CD4-positive, CD25-positive, alpha-beta regulatory T cell (primary cell): ENCODE data around the gene ACSL3. TPM values are rescaled to one million over a fixed set of nuclear protein-coding genes. Genes with fewer than 3 reads are reported as not detected.

Experiments used
- ATAC-seq, 2 donors: fragments of 150-1000 bp; cut with Tn5 transposase; one replicate each; pipeline ENCODE4 v1.10.0; 2021; ENCODE audit warnings: low read depth in 2 of 2, moderate number of reproducible peaks in 2 of 2, moderate library complexity in 1 of 2
- DNase-seq, 3 donors: peaks; one replicate each; pipeline versions ENCODE4 v3.0.0 to v3.0.0-alpha.2; 2012 to 2022; ENCODE audit warnings: mixed read lengths in 1 of 3
- H3K27ac ChIP-seq: one replicate; pipeline ENCODE4 v1.7.0; 2013; ENCODE audit warnings: mild to moderate bottlenecking, low read length; ENCODE audit not compliant: insufficient read depth, poor library complexity, severe bottlenecking
- H3K27me3 ChIP-seq: one replicate; pipeline ENCODE4 v1.7.0; 2013; ENCODE audit warnings: low read length; ENCODE audit not compliant: control insufficient read depth, insufficient read depth
- H3K36me3 ChIP-seq: one replicate; pipeline ENCODE4 v1.7.0; 2013; ENCODE audit warnings: mild to moderate bottlenecking, low read length, moderate library complexity; ENCODE audit not compliant: control insufficient read depth, insufficient read depth
- H3K4me1 ChIP-seq: 2 replicates; pipeline ENCODE4 v1.7.0; 2013; ENCODE audit warnings: mild to moderate bottlenecking, low read length; ENCODE audit not compliant: insufficient read depth, control insufficient read depth, poor library complexity, severe bottlenecking
- H3K4me3 ChIP-seq: one replicate; pipeline ENCODE4 v1.7.0; 2013; ENCODE audit warnings: low read depth, mild to moderate bottlenecking, low read length, moderate library complexity
- H3K9me3 ChIP-seq, 2 experiments: 1 replicate in 1 of 2; 2 replicates in 1 of 2; pipeline ENCODE4 v1.7.0; 2013; ENCODE audit warnings: low read length in 2 of 2, mild to moderate bottlenecking in 1 of 2, moderate library complexity in 1 of 2; ENCODE audit not compliant: control insufficient read depth in 2 of 2
- H3K27ac Mint-ChIP-seq, 3 donors: one replicate each; pipeline ENCODE4 v1.8.0; 2020 to 2022; ENCODE audit warnings: mild to moderate bottlenecking in 3 of 3, mixed read lengths in 3 of 3, moderate library complexity in 2 of 3
- H3K27me3 Mint-ChIP-seq: one replicate; pipeline ENCODE4 v1.8.0; 2022; ENCODE audit warnings: mild to moderate bottlenecking, mixed read lengths
- H3K36me3 Mint-ChIP-seq: one replicate; pipeline ENCODE4 v1.8.0; 2020; ENCODE audit warnings: mixed read lengths
- H3K4me1 Mint-ChIP-seq, 4 donors: one replicate each; pipeline ENCODE4 v1.8.0; 2020 to 2022; ENCODE audit warnings: mixed read lengths in 4 of 4, mild to moderate bottlenecking in 1 of 4
- H3K4me3 Mint-ChIP-seq, 4 donors: one replicate each; pipeline ENCODE4 v1.8.0; 2020 to 2022; ENCODE audit warnings: mild to moderate bottlenecking in 4 of 4, mixed read lengths in 4 of 4, moderate library complexity in 3 of 4
- H3K9me3 Mint-ChIP-seq, 7 donors: one replicate each; pipeline ENCODE4 v1.8.0; 2020 to 2022; ENCODE audit warnings: mixed read lengths in 7 of 7, mild to moderate bottlenecking in 3 of 7, moderate library complexity in 2 of 7
- polyA plus RNA-seq, 4 donors: library from polyadenylated mRNA; unstranded; fragments of 300-500 nt; fragmentation: Illumina TruSeq; gene quantifications; one replicate each; pipeline ENCODE4 v1.2.3, GENCODE V29; 2021
- total RNA-seq: library from RNA; stranded (reverse); gene quantifications from one replicate; pipeline ENCODE4 v1.2.3, GENCODE V29; 2022

Gene ACSL3
- total and polyA plus RNA-seq, 5 donors from 2014 or later, result 20.1 to 60.0 (median 30.3) TPM

DNA sequence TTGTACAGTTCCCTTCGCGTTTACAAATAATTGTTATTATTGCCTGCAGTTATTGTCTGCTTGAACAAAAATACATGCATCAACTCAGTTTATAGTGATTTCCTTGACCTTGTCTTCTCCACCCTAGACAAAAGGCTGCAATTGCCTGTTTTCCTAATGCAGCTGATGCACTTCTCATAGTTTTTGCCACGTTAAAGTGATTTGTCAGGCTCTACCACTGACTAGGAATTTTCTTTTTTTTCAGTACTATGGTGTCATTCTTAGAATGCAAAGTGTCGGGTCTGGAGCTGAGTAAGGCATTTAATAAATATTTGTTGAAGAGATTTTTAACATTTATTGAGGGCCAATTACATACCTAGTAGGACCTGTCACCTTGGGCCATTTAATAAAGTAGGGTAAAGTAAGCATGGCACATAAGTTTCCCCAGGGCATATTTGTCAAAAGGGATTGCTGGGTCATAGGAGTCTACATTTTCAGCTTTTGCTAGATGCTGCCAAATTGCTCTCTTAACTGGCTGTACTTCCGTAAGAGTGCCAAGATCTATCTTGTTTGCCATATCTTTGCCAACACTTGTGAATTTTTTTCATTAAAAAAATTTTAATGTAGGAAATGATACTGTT is 24.1 kb downstream of the ACSL3 start:
- Histone ChIP-seq H3K4me1 (no peaks in the 10 kb centered on the region), H3K27me3 (no peaks in the 10 kb centered on the region), H3K36me3 (no peaks in the 10 kb centered on the region), H3K27ac (no peak overlapping the region), H3K4me3 (no peak overlapping the region), H3K9me3 (no peaks in the 10 kb centered on the region)
- Mint-ChIP-seq H3K27ac (no peak overlapping the region), H3K4me3 (no peak overlapping the region), H3K4me1 (peaks cover 16 to 45% (median 27%) of the 10 kb centered on the region in 4 donors), H3K36me3 (peaks cover 4% of the 10 kb centered on the region), H3K27me3 (no peaks in the 10 kb centered on the region), H3K9me3 (no peaks in the 10 kb centered on the region)
- DNase-seq (no peak), ATAC-seq (no peak)

DNA sequence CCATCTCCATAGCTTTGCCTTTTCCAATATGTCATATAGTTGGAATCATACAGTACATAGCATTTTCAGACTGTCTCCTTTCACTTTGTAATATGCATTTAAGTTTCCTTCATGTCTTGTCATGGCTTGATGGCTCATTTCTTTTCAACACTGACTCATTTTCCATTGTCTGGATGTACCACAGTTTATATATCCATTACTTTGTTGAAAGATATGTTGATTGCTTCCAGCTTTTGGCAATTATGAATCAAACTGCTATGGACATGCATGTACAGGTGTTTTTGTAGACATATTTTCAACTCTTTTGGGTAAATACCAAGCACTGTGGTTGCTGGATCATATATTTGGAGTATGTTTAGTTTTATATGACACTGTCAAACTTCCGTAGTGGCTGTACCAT is 26.3 kb downstream of the ACSL3 start:
- Mint-ChIP-seq H3K36me3 (peaks cover 4% of the 10 kb centered on the region), H3K27ac (no peak overlapping the region), H3K4me1 (peaks cover 11 to 42% (median 21%) of the 10 kb centered on the region in 4 donors), H3K9me3 (no peaks in the 10 kb centered on the region), H3K4me3 (no peak overlapping the region), H3K27me3 (no peaks in the 10 kb centered on the region)
- H3K4me1 ChIP-seq, result no peaks in the 10 kb centered on the region
- no peak overlapping the region for H3K27ac ChIP-seq
- ATAC-seq, result no peak
- no peaks in the 10 kb centered on the region for H3K36me3 ChIP-seq
- no peaks in the 10 kb centered on the region for H3K27me3 ChIP-seq
- no peak overlapping the region for H3K4me3 ChIP-seq
- DNase-seq, result no peak
- no peaks in the 10 kb centered on the region for H3K9me3 ChIP-seq

DNA sequence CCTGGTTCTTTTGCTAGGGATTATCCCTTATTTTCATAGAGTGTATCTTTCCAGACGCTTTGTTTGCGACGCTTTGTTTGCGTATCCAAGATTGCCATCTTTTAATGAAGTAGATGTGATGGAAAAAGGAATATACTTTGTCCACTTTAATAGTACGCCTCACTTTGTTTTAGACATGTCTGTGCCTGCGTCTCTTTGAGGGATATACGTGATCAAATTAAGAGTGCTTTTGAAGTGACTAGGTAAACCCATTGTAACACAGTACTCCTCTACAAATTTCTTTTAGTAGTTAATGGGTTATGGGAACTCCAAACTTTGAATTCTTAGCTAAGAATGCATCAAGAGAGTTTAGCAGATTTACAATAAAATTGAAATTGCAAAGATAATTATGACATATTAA is 27.9 kb downstream of the ACSL3 start:
- H3K27me3 Mint-ChIP-seq, result no peaks in the 10 kb centered on the region
- Histone ChIP-seq H3K27me3 (no peaks in the 10 kb centered on the region), H3K36me3 (no peaks in the 10 kb centered on the region), H3K27ac (no peak overlapping the region), H3K9me3 (no peaks in the 10 kb centered on the region), H3K4me1 (no peaks in the 10 kb centered on the region), H3K4me3 (no peak overlapping the region)
- no peak overlapping the region for H3K4me3 Mint-ChIP-seq
- peaks cover 7 to 42% (median 21%) of the 10 kb centered on the region in 4 donors for H3K4me1 Mint-ChIP-seq
- ATAC-seq (no peak), DNase-seq (no peak)
- H3K27ac Mint-ChIP-seq, result no peak overlapping the region
- peaks cover 0 to 1% (median 0%) of the 10 kb centered on the region in 7 donors for H3K9me3 Mint-ChIP-seq
- peaks cover 4% of the 10 kb centered on the region for H3K36me3 Mint-ChIP-seq

DNA sequence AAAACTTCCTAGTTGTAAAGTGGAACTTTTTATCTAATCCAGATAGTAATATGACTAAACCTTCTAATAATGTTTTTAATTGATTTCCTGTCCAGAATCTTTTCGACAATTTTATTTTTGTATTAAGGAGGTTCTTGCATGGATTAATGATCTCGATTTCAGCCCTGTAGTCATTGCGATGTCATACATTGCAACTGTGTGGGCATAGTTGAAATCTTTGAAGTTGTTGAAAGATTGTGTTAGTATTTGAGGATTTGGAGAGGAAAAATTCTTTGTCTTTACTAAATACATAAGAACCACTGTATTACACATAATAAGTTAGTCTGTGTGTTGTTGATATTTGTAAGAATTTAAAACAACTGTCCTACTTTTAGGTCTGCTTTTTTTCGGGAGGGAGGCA is 31.1 kb downstream of the ACSL3 start:
- no peak for ATAC-seq

DNA sequence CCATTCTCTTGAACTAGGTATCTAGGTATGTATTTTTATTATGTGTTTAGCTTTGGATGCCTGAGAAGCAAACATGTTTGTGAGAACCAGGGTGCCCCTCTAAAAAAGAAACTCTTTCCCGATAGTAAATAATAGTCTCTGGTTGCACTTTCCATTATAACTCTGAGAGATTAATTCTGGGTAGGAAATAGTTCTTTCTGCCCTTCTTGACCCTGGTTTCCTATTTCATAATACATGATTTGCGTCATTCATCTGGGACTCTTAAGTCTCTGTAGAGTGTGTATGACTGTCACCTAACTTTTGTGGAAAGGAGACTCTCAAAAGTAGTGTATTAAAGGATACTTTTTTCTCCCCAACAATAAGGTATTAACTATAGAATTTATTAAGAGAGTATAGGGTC is 31.5 kb downstream of the ACSL3 start:
- H3K4me3 Mint-ChIP-seq, result no peak overlapping the region
- H3K4me1 ChIP-seq, result no peaks in the 10 kb centered on the region
- no peaks in the 10 kb centered on the region for H3K9me3 ChIP-seq
- no peak overlapping the region for H3K27ac ChIP-seq
- H3K36me3 ChIP-seq, result no peaks in the 10 kb centered on the region
- H3K9me3 Mint-ChIP-seq, result peaks cover 0 to 1% (median 0%) of the 10 kb centered on the region in 7 donors
- H3K27me3 Mint-ChIP-seq, result no peaks in the 10 kb centered on the region
- DNase-seq (no peak), ATAC-seq (no peak)
- no peak overlapping the region for H3K27ac Mint-ChIP-seq
- H3K36me3 Mint-ChIP-seq, result peaks cover 4% of the 10 kb centered on the region
- peaks cover 9 to 34% (median 22%) of the 10 kb centered on the region in 4 donors for H3K4me1 Mint-ChIP-seq
- H3K27me3 ChIP-seq, result no peaks in the 10 kb centered on the region
- H3K4me3 ChIP-seq, result no peak overlapping the region

More for the DNA sequence above, 31.1 kb downstream of the ACSL3 start:
- peaks cover 0 to 1% (median 0%) of the 10 kb centered on the region in 7 donors for H3K9me3 Mint-ChIP-seq
- no peak overlapping the region for H3K27ac Mint-ChIP-seq
- no peak for DNase-seq
- H3K4me1 Mint-ChIP-seq, result peaks cover 9 to 36% (median 24%) of the 10 kb centered on the region in 4 donors
- no peaks in the 10 kb centered on the region for H3K4me1 ChIP-seq
- H3K9me3 ChIP-seq, result no peaks in the 10 kb centered on the region
- H3K4me3 Mint-ChIP-seq, result no peak overlapping the region
- no peaks in the 10 kb centered on the region for H3K36me3 ChIP-seq
- H3K27me3 Mint-ChIP-seq, result no peaks in the 10 kb centered on the region
- H3K27me3 ChIP-seq, result no peaks in the 10 kb centered on the region
- peaks cover 4% of the 10 kb centered on the region for H3K36me3 Mint-ChIP-seq
- no peak overlapping the region for H3K4me3 ChIP-seq
- H3K27ac ChIP-seq, result no peak overlapping the region

DNA sequence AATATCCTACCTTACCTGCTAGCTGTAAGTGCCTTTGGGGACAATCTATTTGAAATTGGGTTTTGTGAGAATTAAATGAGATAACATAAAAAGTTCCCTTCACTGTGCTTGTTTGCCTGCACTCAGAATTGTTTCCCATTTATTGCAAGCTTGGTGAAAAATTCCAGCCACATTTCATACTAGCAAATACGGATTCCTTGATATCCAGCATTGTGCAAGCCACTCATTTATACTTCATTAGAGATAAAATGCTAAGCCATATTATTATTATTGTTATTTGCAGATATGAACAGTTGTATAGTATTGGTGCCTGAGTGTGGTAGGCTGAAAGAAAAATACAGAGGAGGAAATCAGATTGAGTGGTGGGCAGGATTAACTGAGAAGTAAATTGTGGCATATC is 31.9 kb downstream of the ACSL3 start:
- no peak overlapping the region for H3K4me3 Mint-ChIP-seq
- no peak overlapping the region for H3K4me3 ChIP-seq
- no peaks in the 10 kb centered on the region for H3K4me1 ChIP-seq
- H3K27me3 ChIP-seq, result no peaks in the 10 kb centered on the region
- DNase-seq (no peak), ATAC-seq (no peak)
- peaks cover 0 to 1% (median 0%) of the 10 kb centered on the region in 7 donors for H3K9me3 Mint-ChIP-seq
- H3K27ac Mint-ChIP-seq, result no peak overlapping the region
- H3K4me1 Mint-ChIP-seq, result peaks cover 9 to 32% (median 21%) of the 10 kb centered on the region in 4 donors
- H3K36me3 ChIP-seq, result no peaks in the 10 kb centered on the region
- H3K27ac ChIP-seq, result no peak overlapping the region
- H3K9me3 ChIP-seq, result no peaks in the 10 kb centered on the region
- H3K36me3 Mint-ChIP-seq, result peaks cover 4% of the 10 kb centered on the region
- H3K27me3 Mint-ChIP-seq, result no peaks in the 10 kb centered on the region

DNA sequence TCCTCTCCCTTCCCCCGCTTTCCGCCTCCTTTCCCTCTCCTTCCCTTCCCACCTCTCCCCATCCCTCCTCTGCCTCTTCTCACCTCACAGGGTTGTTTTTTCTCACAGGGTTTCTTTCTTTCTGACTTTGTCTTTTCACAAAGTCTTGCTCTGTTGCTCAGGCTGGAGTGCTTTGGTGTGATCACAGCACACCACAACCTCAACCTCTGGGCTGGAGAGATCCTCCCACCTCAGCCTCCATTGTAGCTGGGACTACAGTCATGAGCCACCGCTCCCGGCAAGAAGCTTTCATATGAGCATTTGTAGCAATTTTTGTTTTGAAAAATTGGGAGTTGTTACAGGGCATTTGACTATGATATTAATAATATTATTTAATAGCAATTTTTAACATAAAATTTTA is 32.9 kb downstream of the ACSL3 start:
- DNase-seq (no peak), ATAC-seq (no peak)
- Mint-ChIP-seq H3K9me3 (peaks cover 0 to 1% (median 0%) of the 10 kb centered on the region in 7 donors), H3K27me3 (no peaks in the 10 kb centered on the region), H3K4me1 (peaks cover 14 to 34% (median 22%) of the 10 kb centered on the region in 4 donors), H3K4me3 (no peak overlapping the region), H3K27ac (no peak overlapping the region), H3K36me3 (no peaks in the 10 kb centered on the region)
- Histone ChIP-seq H3K4me1 (no peaks in the 10 kb centered on the region), H3K27ac (no peak overlapping the region), H3K36me3 (no peaks in the 10 kb centered on the region), H3K9me3 (no peaks in the 10 kb centered on the region), H3K27me3 (no peaks in the 10 kb centered on the region), H3K4me3 (no peak overlapping the region)

DNA sequence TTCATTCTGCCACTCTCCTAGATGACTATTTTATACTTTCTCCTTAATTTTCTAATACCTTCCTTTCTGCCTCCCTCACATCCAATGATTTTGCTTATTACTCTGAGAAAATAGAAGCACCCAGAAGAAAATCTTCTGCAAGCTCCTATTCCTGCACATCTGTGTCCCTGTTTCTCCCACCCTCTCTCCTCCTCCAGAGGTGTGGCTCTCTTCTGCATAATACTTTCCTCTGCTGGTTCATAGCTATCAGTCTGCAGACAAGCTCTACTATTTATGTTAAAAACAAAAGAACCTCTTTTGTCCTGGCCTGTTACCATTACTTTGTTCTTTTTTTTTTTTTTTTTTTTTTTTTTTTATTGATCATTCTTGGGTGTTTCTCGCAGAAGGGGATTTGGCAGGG is 34.3 kb downstream of the ACSL3 start:
- no peak for ATAC-seq
- Mint-ChIP-seq H3K36me3 (peaks cover 2% of the 10 kb centered on the region), H3K4me3 (no peak overlapping the region), H3K4me1 (peaks cover 12 to 29% (median 21%) of the 10 kb centered on the region in 4 donors), H3K27me3 (no peaks in the 10 kb centered on the region), H3K9me3 (peaks cover 0 to 1% (median 0%) of the 10 kb centered on the region in 7 donors), H3K27ac (no peak overlapping the region)
- DNase-seq, result no peak
- no peaks in the 10 kb centered on the region for H3K4me1 ChIP-seq
- H3K4me3 ChIP-seq, result no peak overlapping the region
- no peaks in the 10 kb centered on the region for H3K9me3 ChIP-seq
- H3K27me3 ChIP-seq, result no peaks in the 10 kb centered on the region
- no peaks in the 10 kb centered on the region for H3K36me3 ChIP-seq
- H3K27ac ChIP-seq, result no peak overlapping the region
